Measurements from ENCODE around the gene MED13L. TPM values are rescaled to one million over a fixed set of nuclear protein-coding genes. Genes with fewer than 3 reads are reported as not detected.
"Not testable (repeated sequence)": the region's sequence is repeated elsewhere in the genome, so short reads cannot be mapped to it uniquely, and the experiment has no call there.

MED13L gene
- total RNA-seq, 3 donors from 2014 or later: 248 to 387 (median 279) TPM

GRCh38 chr12:116238149-116238548, 39.3 kb downstream of the MED13L start:
- H3K36me3 ChIP-seq: no peaks in the 10 kb centered on the region
- no peak for TF ChIP-seq POLR2AphosphoS5 (IDR thresholded peaks at IDR 0.05)
- no peak for TF ChIP-seq CTCF (IDR thresholded peaks at IDR 0.05)
- TF ChIP-seq POLR2A (IDR thresholded peaks at IDR 0.05): no peak
- H3K9me3 ChIP-seq: no peaks in the 10 kb centered on the region
- H3K27me3 ChIP-seq: no peaks in the 10 kb centered on the region
- intact Hi-C loops (cut with DNase I; ENCODE audit: low total_unique reads): no loop called here
- H3K27ac ChIP-seq: no peak overlapping the region
- H3K4me3 ChIP-seq: no peak overlapping the region
- peaks cover 3 to 12% of the 10 kb centered on the region in 2 donors for H3K4me1 ChIP-seq
- no peak for DNase-seq (ENCODE audit: low spot score in 2 of 2)

GRCh38 chr12:116236976-116237375, 40.5 kb downstream of the MED13L start:
- no peaks in the 10 kb centered on the region for H3K36me3 ChIP-seq
- no peak overlapping the region for H3K4me3 ChIP-seq
- peaks cover 3 to 4% of the 10 kb centered on the region in 2 donors for H3K4me1 ChIP-seq
- intact Hi-C loops (cut with DNase I; ENCODE audit: low total_unique reads): no loop called here
- H3K27me3 ChIP-seq: no peaks in the 10 kb centered on the region
- no peaks in the 10 kb centered on the region for H3K9me3 ChIP-seq
- DNase-seq (ENCODE audit: low spot score in 2 of 2): no peak
- TF ChIP-seq POLR2AphosphoS5 (IDR thresholded peaks at IDR 0.05) (no peak), CTCF (IDR thresholded peaks at IDR 0.05) (no peak), POLR2A (IDR thresholded peaks at IDR 0.05) (no peak)
- H3K27ac ChIP-seq: no peak overlapping the region

- Histone ChIP-seq H3K4me3 (no peak overlapping the region), H3K27me3 (no peaks in the 10 kb centered on the region), H3K9me3 (no peaks in the 10 kb centered on the region), H3K27ac (no peak overlapping the region), H3K36me3 (no peaks in the 10 kb centered on the region), H3K4me1 (peaks cover 3 to 4% of the 10 kb centered on the region in 2 donors)
- intact Hi-C loops (cut with DNase I; ENCODE audit: low total_unique reads): no loop called here
- TF ChIP-seq POLR2AphosphoS5 (IDR thresholded peaks at IDR 0.05): no peak
- TF ChIP-seq CTCF (IDR thresholded peaks at IDR 0.05): peak; percentile 57 to 67 (median 58)
- TF ChIP-seq POLR2A (IDR thresholded peaks at IDR 0.05): no peak
- peak in 1 of 2 donors; percentile 37 for DNase-seq (ENCODE audit: low spot score in 2 of 2)
Measured at GRCh38 chr12:116236148-116236731, 41.3 kb downstream of the MED13L start.

- intact Hi-C loops (cut with DNase I; ENCODE audit: low total_unique reads); H3K27me3 ChIP-seq; H3K36me3 ChIP-seq; DNase-seq (ENCODE audit: low spot score in 2 of 2); H3K4me1 ChIP-seq; H3K4me3 ChIP-seq; H3K9me3 ChIP-seq; H3K27ac ChIP-seq: not testable (repeated sequence)
Measured at GRCh38 chr12:116234148-116234547, 43.3 kb downstream of the MED13L start.

- intact Hi-C loops (cut with DNase I; ENCODE audit: low total_unique reads): no loop called here
- H3K9me3 ChIP-seq: no peaks in the 10 kb centered on the region
- H3K4me3 ChIP-seq: no peak overlapping the region
- DNase-seq (ENCODE audit: low spot score in 2 of 2): no peak
- H3K27me3 ChIP-seq: no peaks in the 10 kb centered on the region
- H3K36me3 ChIP-seq: no peaks in the 10 kb centered on the region
- TF ChIP-seq POLR2AphosphoS5 (IDR thresholded peaks at IDR 0.05) (no peak), POLR2A (IDR thresholded peaks at IDR 0.05) (no peak), CTCF (IDR thresholded peaks at IDR 0.05) (no peak)
- no peak overlapping the region for H3K27ac ChIP-seq
- H3K4me1 ChIP-seq: peaks cover 3 to 4% of the 10 kb centered on the region in 2 donors
Measured at GRCh38 chr12:116233669-116234068, 43.8 kb downstream of the MED13L start.

GRCh38 chr12:116227811-116228210, 49.7 kb downstream of the MED13L start:
- no peaks in the 10 kb centered on the region for H3K9me3 ChIP-seq
- H3K27ac ChIP-seq: no peak overlapping the region
- no peaks in the 10 kb centered on the region for H3K36me3 ChIP-seq
- TF ChIP-seq CTCF (IDR thresholded peaks at IDR 0.05) (no peak), POLR2AphosphoS5 (IDR thresholded peaks at IDR 0.05) (no peak), POLR2A (IDR thresholded peaks at IDR 0.05) (no peak)
- H3K27me3 ChIP-seq: no peaks in the 10 kb centered on the region
- H3K4me1 ChIP-seq: no peaks in the 10 kb centered on the region
- DNase-seq (ENCODE audit: low spot score in 2 of 2): no peak
- intact Hi-C loops (cut with DNase I; ENCODE audit: low total_unique reads): no loop called here
- no peak overlapping the region for H3K4me3 ChIP-seq

All from breast epithelium (tissue), 4 donors.